Muscle layer of duodenum (tissue), 2 donors: ENCODE data around the gene RPS14.

ENCODE experiments used
- H3K27ac ChIP-seq: one replicate; pipeline ENCODE4 v1.7.0; 2013; ENCODE audit warnings: mild to moderate bottlenecking, low read length
- H3K27me3 ChIP-seq: one replicate; pipeline ENCODE4 v1.7.0; 2013; ENCODE audit warnings: low read depth, mild to moderate bottlenecking, control low read depth, low read length
- H3K36me3 ChIP-seq, 2 donors: one replicate each; pipeline ENCODE4 v1.7.0; 2013; ENCODE audit warnings: low read length in 2 of 2, control low read depth in 1 of 2, mild to moderate bottlenecking in 1 of 2; ENCODE audit not compliant: insufficient read depth in 2 of 2, control insufficient read depth in 1 of 2
- H3K4me1 ChIP-seq, 2 donors: one replicate each; pipeline ENCODE4 v1.7.0; 2013; ENCODE audit warnings: low read length in 2 of 2, mild to moderate bottlenecking in 2 of 2, control low read depth in 1 of 2, moderate library complexity in 1 of 2; ENCODE audit not compliant: insufficient read depth in 2 of 2, control insufficient read depth in 1 of 2
- H3K4me3 ChIP-seq, 2 donors: one replicate each; pipeline ENCODE4 v1.7.0; 2013; ENCODE audit warnings: low read length in 2 of 2, low read depth in 1 of 2, mild to moderate bottlenecking in 1 of 2
- H3K9me3 ChIP-seq, 2 donors: one replicate each; pipeline ENCODE4 v1.7.0; 2013; ENCODE audit warnings: low read length in 2 of 2, control low read depth in 1 of 2, mild to moderate bottlenecking in 1 of 2; ENCODE audit not compliant: control insufficient read depth in 1 of 2
- donor health status: healthy.

The RPS14 gene

GRCh38 chr5:150449517-150450339 is at the start of gene RPS14:
RPS14 (minus strand) TSS chr5:150449739; CDS start chr5:150447733, 2,006 bp downstream.
- H3K4me1 ChIP-seq: peaks cover 12 to 24% of the 10 kb centered on the region in 2 donors
- no peaks in the 10 kb centered on the region for H3K9me3 ChIP-seq

GRCh38 chr5:150498971-150499370 is 49.4 kb upstream of the RPS14 start:
- H3K9me3 ChIP-seq: no peaks in the 10 kb centered on the region
- H3K4me3 ChIP-seq: no peak overlapping the region
- H3K4me1 ChIP-seq: peaks cover 24 to 68% of the 10 kb centered on the region in 2 donors
- no peaks in the 10 kb centered on the region for H3K27me3 ChIP-seq
- H3K36me3 ChIP-seq: peaks cover 0 to 4% of the 10 kb centered on the region in 2 donors
- H3K27ac ChIP-seq: no peak overlapping the region

More at GRCh38 chr5:150449517-150450339, at the start of gene RPS14:
- Histone ChIP-seq H3K27me3 (no peaks in the 10 kb centered on the region), H3K4me3 (peak within 1 kb of the TSS; percentile 77 to 97), H3K36me3 (peaks cover 31 to 34% of the 10 kb centered on the region in 2 donors), H3K27ac (peak within 1 kb of the TSS; percentile 97)

- H3K4me3 ChIP-seq: no peak overlapping the region
- H3K36me3 ChIP-seq: peaks cover 0 to 4% of the 10 kb centered on the region in 2 donors
- no peak overlapping the region for H3K27ac ChIP-seq
- H3K9me3 ChIP-seq: no peaks in the 10 kb centered on the region
- no peaks in the 10 kb centered on the region for H3K27me3 ChIP-seq
- H3K4me1 ChIP-seq: peaks cover 20 to 65% of the 10 kb centered on the region in 2 donors
Observed at GRCh38 chr5:150498501-150498900, 49.0 kb upstream of the RPS14 start.

- Histone ChIP-seq H3K4me1 (peaks cover 20 to 63% of the 10 kb centered on the region in 2 donors), H3K4me3 (no peak overlapping the region)
Observed at GRCh38 chr5:150497989-150498317, 48.4 kb upstream of the RPS14 start.

GRCh38 chr5:150497274-150497988 is 47.9 kb upstream of the RPS14 start:
- Histone ChIP-seq H3K27me3 (no peaks in the 10 kb centered on the region), H3K36me3 (peaks cover 0 to 4% of the 10 kb centered on the region in 2 donors), H3K4me3 (no peak overlapping the region), H3K27ac (no peak overlapping the region), H3K9me3 (no peaks in the 10 kb centered on the region), H3K4me1 (peaks cover 25 to 68% of the 10 kb centered on the region in 2 donors)

More at GRCh38 chr5:150497989-150498317, 48.4 kb upstream of the RPS14 start:
- no peaks in the 10 kb centered on the region for H3K27me3 ChIP-seq
- no peak overlapping the region for H3K27ac ChIP-seq
- H3K9me3 ChIP-seq: no peaks in the 10 kb centered on the region
- H3K36me3 ChIP-seq: peaks cover 0 to 4% of the 10 kb centered on the region in 2 donors

GRCh38 chr5:150496534-150496933 is 47.0 kb upstream of the RPS14 start:
- Histone ChIP-seq H3K4me3 (no peak overlapping the region), H3K27me3 (no peaks in the 10 kb centered on the region), H3K36me3 (peaks cover 0 to 4% of the 10 kb centered on the region in 2 donors), H3K4me1 (peaks cover 31 to 69% of the 10 kb centered on the region in 2 donors), H3K9me3 (no peaks in the 10 kb centered on the region), H3K27ac (no peak overlapping the region)

GRCh38 chr5:150496098-150496497 is 46.6 kb upstream of the RPS14 start:
- Histone ChIP-seq H3K27me3 (no peaks in the 10 kb centered on the region), H3K4me1 (peaks cover 36 to 69% of the 10 kb centered on the region in 2 donors), H3K9me3 (no peaks in the 10 kb centered on the region), H3K4me3 (no peak overlapping the region), H3K36me3 (peaks cover 0 to 4% of the 10 kb centered on the region in 2 donors), H3K27ac (no peak overlapping the region)

GRCh38 chr5:150492621-150493020 is 43.1 kb upstream of the RPS14 start:
- Histone ChIP-seq H3K9me3 (no peaks in the 10 kb centered on the region), H3K27me3 (no peaks in the 10 kb centered on the region), H3K36me3 (no peaks in the 10 kb centered on the region), H3K4me3 (no peak overlapping the region), H3K4me1 (peaks cover 49 to 69% of the 10 kb centered on the region in 2 donors), H3K27ac (peak overlapping the region; percentile 36)

- no peak overlapping the region for H3K4me3 ChIP-seq
- peaks cover 0 to 2% of the 10 kb centered on the region in 2 donors for H3K36me3 ChIP-seq
- H3K4me1 ChIP-seq: peaks cover 55 to 70% of the 10 kb centered on the region in 2 donors
- H3K27ac ChIP-seq: peak overlapping the region; percentile 36
- H3K9me3 ChIP-seq: no peaks in the 10 kb centered on the region
- H3K27me3 ChIP-seq: no peaks in the 10 kb centered on the region
Observed at GRCh38 chr5:150491876-150492275, 42.3 kb upstream of the RPS14 start.

- Histone ChIP-seq H3K27me3 (no peaks in the 10 kb centered on the region), H3K4me1 (peaks cover 55 to 65% of the 10 kb centered on the region in 2 donors), H3K9me3 (no peaks in the 10 kb centered on the region), H3K27ac (peak overlapping the region; percentile 49), H3K4me3 (no peak overlapping the region), H3K36me3 (peaks cover 0 to 8% of the 10 kb centered on the region in 2 donors)
Observed at GRCh38 chr5:150490754-150491153, 41.2 kb upstream of the RPS14 start.

GRCh38 chr5:150490296-150490669 is 40.7 kb upstream of the RPS14 start:
- peak overlapping the region; percentile 76 for H3K27ac ChIP-seq
- H3K4me1 ChIP-seq: peaks cover 55 to 65% of the 10 kb centered on the region in 2 donors
- H3K36me3 ChIP-seq: peaks cover 0 to 8% of the 10 kb centered on the region in 2 donors
- H3K27me3 ChIP-seq: no peaks in the 10 kb centered on the region
- peak overlapping the region in 1 of 2 donors; percentile 22 for H3K4me3 ChIP-seq
- no peaks in the 10 kb centered on the region for H3K9me3 ChIP-seq
